Hepatic stellate cell (primary cell): Measurements from ENCODE around the gene LRRC27.
A peak's percentile ranks its signal among the peaks of the same experiment; 100 is the strongest.
"Not testable (repeated sequence)": the region's sequence is repeated elsewhere in the genome, so short reads cannot be mapped to it uniquely, and the experiment has no call there.

Source experiments
- DNase-seq: peaks from one replicate; pipeline ENCODE4 v3.0.0; 2011; ENCODE audit warnings: low spot score

Gene LRRC27

DNA sequence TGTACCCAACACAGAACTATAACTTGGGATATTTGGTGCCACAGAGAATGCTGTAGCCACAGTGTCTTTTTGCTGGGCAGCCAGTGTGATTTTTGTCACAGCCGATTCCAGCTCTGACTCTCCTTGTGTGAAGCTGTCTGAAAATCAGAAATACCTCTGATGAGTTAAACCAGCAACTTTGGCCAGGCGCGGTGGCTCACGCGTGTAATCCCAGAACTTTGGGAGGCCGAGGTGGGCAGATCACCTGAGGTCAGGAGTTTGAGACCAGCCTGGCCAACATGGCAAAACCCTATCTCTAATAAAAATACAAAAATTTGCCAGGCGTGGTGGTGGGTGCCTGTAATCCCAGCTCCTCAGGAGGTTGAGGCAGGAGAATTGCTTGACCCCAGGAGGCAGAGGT, 5.9 kb downstream of the LRRC27 start:
- DNase-seq, result not testable (repeated sequence)

DNA sequence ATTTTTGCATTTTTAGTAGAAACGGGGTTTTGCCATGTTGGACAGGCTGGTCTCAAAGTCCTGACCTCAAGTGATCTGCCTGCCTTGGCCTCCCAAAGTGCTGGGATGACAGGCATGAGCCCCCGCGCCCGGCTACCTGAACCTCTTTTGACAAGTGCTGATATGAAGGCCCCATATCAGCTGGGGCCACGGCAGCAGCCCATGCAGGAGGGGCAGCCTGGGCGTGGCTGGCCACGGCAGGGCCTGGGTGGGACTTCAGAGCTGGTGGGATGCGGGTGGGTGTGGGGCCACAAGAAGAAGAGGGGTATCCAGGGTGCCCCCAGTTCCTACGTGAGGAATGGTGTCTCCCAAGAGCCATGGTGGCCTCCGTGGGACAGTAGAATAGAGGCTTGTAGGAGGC, 6.9 kb downstream of the LRRC27 start:
- no peak for DNase-seq

DNA sequence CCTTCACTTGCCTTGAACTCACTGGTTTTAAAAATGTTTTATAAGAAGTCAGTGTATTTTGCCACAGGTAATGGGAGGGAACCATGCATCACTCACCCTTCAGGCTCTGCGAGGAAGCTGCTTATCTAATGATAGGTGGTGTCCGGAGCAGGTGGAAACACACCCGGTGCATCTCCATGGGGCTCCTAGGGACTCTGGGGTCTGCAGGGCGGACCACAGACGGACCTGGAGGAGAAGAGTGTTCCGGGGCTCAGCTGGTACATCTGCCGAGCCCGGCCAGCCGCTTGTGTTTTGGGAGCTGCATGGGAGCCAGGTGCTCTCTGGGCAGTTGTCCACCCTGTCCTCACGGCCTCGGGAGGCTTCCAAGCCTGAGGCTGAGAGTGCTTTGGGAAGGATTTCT, 7.3 kb downstream of the LRRC27 start:
- no peak for DNase-seq

DNA sequence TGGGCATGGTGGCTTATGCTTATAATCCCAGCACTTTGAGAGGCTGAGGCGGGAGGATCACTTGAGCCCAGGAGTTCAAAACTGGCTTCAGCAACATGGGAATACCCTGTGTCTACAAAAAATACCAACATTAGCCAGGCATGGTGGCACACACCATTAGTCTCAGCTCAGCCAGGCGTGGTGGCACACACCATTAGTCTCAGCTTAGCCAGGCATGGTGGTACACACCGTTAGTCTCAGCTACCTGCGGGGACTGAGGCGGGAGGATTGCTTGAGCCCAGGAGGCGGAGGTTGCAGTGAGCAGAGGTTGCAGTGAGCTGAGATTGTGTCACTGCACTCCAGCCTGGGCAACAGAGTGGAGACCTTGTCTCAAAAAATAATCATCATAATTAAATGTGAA, 9.0 kb downstream of the LRRC27 start:
- DNase-seq, result no peak

DNA sequence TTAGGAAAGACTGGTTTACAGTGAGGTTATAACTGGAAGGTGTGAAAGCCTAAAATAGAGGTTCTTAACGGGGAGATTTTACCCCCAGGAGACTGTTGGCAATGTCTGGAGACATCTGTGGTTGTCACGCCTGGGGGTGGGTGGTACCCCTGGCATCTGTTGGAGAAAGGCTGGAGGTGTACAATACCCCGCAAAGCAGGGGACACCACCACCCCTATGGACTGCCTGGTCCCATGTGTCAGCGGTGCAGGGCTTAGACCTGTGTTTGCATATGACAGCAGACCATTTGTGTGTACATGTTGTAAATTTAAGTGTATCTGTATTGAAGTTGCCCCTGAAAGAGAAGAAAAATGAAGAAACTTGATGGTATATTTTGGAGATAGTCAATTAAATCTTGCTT, 9.8 kb downstream of the LRRC27 start:
- no peak for DNase-seq

DNA sequence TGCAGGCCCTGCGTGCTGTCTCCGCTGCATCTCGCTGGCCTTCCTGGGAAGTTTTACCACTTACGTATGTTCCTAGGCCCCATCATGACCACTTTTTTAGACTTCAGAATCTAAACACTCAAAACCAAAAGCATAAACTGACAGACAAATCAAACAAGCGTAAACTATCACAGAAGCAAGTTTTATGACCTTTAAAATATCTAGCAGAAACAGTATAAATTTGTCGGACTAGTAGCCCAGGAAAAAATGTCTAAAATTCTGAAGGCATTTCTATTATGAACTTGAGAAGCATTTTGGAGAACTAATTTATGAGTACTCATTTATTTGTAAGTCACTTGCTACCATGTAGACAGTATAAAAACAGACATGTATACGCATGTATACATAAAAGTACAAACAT, 10.6 kb downstream of the LRRC27 start:
- no peak for DNase-seq

DNA sequence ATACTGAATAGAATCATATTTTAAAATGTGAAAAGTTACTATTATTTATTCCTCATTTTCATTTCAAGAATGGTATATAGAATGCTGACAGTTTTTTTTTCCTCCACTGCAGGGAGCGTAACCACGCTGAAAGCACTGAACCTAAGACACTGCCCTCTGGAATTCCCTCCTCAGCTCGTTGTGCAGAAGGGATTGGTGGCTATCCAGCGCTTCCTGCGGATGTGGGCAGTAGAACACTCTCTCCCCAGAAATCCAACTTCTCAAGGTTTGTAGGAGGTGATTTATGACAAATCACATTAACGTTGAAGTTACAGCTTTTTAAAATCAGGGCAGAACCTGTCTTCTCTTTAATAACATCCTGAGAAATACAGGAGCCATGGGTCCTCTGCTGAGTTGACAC, 12.4 kb downstream of the LRRC27 start:
- DNase-seq, result no peak

DNA sequence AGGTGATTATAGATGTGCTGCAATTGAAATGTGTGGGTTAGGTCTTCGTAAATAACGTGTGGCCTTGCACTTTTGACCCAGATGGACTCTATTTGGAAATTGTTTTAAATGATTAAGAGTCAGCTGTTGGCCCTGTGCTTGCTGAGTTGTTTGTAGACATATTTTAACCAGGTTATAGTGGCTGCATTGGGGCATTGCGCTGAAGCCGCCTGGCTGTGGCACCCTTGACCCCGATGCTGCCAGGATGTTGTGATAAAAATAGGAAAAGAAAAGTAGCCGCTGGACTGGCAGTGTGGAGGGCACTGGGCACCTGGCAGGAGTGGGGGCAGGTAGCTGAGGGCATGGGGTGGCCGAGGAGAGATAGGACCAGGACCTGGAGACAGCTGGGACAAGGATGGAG, 13.4 kb downstream of the LRRC27 start:
- no peak for DNase-seq

DNA sequence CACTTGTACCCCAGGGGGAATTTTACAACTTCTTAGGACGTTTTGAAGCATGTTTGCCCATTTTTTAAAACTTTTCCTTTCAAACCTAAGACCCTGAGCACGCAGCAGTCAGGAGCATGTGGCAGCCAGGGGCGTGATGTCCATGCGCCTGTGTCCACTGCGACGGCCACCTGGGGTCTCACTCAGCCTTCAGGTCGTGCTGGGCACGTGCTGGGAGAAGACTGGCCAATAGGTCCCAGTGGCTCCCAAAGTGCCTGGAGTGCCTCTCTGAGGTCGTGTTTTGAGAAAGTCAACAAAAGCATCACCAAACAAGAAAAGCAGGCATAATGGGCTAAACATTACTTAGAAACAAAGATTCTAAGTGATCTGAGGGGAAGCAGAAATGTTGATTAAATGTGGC, 14.8 kb downstream of the LRRC27 start:
- no peak for DNase-seq

DNA sequence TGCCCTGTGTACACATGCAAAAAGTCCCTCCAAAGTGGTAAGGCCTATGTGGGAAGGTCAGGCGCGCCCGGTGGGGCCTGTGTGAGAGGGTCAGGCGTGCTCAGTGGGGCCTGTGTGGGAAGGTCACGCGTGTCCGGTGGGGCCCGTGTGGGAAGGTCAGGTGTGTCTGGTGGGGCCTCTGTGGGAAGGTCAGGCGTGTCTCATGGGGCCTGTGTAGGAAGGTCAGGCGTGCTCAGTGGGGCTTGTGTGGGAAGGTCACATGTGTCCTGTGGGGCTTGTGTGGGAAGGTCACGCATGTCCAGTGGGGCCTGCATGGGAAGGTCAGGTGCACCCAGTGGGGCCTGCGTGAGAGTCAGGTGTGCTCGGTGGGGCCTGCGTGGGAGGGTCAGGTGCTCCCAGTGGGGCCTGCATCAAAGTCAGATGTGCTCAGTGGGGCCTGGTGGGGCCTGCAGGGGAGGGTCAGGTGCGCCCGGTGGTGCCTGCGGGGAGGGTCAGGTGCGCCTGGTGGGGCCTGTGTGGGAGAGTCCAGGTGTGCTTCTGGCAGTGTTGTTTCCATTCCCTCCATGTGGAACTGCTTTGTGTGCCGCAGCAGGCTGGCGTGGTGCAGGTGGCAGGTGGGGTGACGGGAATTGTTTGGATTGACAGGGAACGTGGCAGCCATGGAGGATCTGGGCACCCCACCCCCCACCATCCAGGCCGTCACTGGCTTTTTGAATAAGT, 15.4 kb downstream of the LRRC27 start:
- no peak for DNase-seq

DNA sequence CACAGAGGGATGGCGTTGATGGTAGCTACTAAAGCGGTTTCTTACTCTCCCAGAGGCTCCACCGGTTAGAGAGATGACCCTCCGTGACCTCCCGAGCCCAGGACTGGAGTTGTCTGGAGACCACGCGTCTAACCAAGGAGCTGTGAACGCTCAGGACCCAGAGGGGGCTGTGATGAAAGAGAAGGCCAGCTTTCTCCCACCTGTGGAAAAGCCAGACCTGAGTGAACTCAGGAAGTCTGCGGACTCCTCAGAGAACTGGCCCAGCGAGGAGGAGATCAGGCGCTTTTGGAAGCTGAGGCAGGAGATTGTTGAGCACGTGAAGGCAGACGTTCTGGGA, 15.9 kb downstream of the LRRC27 start:
- DNase-seq, result no peak

DNA sequence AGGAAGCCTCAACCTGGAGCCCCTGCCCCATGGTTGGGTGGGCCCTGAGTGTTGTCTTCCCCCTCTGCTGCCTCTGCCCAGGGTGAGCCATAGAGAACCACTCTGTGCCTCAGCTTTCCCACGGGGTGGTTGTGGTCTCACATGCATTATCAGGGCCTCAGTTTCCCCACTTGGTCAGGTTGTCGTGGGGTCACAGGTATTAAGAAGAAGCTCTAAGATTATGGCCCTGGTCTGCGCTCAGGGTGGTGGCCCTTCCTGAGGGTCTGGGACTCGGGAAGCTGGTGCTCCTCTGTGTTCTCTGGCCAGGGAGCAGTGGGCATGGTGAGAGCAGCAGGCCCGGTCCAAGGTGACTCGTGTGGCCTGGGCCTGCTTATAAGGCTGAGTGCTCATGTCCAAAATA, 17.8 kb downstream of the LRRC27 start:
- DNase-seq, result no peak

DNA sequence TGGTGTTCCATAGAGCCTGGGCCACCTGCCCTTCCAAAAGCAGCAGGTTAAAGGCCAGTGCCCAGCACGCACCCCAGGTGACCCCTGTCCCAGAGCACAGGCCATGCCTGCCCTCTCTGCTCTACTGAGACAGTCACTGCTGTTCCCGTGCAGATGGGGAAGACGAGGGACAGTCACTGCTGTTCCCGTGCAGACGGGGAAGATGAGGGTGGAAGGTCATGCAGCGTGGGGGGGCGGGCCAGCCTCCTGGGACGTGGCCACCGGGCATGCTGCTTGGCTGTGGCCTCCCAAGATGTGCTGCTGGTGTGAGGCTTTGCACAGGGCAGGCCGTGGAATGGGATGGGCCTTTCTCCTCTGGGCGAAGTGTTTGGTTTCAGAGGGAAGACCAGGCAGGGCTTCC, 18.4 kb downstream of the LRRC27 start:
- no peak for DNase-seq

DNA sequence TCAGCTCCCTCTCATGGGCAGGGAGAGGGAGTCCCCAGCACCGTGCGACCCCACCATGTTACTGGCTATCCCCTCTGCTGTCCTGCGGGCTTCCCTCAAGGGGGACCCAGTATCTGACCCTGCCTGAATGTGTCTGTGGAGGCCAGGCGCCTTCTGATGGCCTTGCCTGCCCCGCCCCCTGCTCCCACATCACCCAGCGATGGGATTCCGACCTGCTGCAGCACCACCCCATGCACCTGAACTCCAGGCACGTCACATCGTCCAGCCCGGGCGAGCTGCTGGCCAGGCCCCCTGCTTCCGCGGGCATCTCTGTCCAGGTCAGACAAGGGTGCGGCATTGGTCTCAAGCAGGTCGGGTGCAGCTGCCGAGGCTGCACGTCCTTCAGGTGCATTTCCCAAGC, 19.0 kb downstream of the LRRC27 start:
- DNase-seq, result no peak

DNA sequence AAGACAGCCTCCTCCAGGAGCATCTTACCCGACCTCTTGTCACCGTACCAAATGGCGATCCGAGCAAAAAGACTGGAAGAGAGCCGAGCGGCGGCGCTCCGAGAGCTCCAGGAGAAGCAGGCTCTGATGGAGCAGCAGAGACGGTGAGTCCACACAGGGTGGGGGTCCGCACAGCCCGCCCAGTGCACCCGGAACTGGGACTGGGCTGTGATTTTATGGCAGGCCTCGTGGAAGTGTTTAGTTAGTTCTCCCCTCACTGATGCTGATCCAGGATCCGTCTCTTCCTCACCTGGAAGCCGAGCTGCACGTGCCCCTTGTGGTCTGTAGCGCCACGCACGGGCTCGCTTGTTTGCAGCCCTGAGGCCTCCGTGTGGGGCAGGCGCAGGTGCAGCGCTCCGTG, 19.6 kb downstream of the LRRC27 start:
- no peak for DNase-seq

DNA sequence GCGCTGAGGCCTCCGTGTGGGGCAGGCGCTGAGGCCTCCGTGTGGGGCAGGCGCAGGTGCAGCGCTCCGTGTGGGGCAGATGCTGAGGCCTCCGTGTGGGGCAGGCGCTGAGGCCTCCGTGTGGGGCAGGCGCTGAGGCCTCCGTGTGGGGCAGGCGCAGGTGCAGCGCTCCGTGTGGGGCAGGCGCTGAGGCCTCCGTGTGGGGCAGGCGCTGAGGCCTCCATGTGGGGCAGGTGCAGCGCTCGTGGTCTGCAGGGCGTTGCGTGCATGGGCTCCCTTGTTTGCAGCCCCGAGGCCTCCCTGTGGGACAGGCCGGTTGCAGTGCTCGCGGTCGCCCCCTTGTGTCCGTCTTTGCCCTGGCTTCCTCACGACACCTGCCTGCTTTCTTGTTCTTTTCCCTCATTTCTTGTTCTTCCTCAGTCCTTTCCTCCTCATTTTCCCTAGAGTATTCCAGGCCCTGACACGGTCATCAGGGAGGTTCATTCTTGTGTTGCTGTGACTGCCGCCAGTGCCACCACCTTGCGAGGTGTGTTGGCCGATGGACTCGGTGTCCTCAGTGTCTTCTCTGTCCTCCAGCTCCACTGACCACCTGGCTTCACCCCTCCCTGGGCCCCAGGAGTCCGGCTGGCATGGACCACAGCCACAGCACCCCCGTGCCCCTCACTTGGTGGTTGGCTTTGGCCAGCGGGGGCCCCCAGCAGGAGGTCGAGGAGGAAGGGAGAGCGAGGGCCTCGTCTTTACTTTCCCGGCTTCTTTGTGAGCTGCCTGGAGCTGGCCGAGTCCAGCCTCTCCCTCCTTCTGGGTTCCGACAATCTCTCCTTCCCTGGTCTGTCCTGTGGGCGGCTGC, 20.7 kb downstream of the LRRC27 start:
- DNase-seq, result peak; percentile 83

DNA sequence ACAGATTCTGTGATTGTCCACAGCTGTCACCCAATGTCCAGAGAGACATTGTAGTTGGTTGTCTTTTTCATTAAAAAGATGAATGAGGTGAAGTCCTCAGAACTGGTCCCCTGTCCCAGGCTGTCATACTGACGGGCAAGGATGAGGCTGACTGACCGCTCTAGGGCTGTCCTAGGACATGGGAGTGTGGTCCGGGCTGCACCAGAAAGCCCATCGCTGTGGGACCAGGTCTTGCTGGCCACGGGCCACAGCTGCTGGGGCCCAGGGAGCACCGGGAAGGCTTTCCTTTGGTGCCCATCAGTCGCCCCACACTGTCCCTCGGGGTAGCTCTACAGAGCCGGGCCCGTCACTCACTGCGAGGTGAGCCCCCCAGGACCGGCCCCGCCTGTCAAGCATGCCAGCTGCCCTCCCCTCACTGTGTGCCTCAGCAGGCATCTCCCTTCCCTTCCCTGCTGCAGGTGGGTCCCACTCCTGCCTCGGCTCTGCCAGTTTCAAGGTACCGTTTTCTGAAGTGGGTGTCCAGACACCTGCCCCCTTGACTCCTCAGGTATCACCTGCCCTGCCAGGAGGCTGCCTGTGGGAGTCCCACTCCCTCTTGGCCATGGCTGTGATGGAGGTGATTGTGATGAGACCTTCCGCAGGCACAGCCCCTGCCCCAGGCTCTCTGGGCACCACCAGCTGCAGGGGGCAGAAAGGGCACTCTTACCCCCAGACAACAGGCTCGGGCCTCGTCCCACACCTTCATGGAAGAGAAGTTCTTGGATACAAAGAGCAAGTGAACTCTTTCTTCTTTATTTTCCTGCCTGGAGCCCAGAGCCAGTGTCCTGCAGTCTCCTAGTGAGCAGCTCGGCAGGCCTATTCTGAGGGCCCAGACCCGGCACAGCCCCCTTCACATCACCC, 21.7 kb downstream of the LRRC27 start:
- DNase-seq, result no peak

DNA sequence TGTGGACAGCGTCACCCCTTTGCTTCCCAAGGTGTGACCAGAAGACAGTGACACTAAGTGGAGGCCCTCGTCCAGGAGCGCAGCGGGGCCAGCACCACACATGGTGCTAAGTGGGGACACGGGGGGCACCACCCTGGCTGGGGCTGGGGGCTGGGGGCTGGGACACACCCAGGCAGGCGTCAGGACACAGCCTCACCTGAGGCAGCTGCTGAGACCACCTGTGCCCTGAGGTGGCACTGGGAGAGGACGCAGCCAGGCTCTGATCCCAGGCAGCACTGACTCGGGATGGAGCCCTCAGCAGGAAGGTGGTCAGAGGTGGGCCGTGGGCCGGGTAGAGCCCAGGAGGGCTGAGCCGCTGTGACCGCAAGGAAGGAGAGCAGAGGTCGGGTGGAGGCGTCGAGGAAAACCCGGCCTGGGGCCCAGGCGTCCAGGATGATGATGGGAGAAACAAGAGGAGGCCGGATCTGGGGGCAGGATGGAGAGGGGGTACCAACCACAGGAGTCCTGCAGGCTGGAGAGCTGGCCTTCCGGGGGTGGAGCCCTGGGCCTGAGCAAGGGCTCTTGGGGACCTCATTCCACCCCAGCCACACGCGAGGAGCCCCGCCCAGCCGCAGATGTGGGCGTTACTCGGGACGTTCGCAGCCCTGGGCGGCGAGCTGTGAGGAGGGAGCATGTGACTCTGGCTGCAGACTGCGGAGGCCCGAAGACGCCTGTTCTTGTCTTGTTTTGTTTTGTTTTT, 22.5 kb downstream of the LRRC27 start:
- no peak for DNase-seq

DNA sequence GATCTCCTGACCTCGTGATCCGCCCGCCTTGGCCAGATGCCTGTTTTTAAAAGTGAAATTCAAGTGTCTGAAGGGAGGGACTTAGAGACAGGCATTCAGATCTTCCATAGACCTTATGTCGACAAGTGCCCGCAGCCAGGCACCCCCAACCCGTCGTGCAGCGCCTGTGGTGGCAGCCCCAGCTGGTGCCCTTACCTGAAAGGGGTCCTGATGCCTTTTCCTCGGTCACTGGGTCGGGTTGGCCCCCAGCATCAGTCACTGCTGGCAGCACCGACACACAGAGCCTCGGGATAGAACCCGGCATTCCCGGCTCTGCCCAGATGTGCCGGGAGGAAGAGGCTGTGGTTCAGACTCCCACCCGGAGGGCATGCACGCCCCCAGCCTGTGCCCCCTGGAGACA, 23.3 kb downstream of the LRRC27 start:
- DNase-seq, result no peak

DNA sequence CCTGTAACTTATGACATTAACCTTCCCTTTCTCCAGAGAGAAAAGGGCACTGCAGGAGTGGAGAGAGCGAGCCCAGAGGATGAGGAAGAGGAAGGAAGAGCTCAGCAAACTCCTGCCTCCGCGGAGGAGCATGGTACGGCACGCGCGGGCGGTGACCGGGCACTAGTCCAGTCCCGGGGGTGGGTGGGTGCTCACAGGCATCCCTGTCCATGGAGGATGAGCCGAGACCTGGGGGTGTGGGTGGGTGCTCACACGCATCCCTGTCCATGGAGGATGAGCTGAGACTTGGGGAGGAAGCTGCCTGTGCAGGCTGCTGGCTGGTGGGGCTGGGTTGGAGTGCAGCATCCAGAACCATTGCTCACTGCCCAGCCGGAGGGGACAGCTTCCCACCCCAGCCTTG, 23.8 kb downstream of the LRRC27 start:
- no peak for DNase-seq

DNA sequence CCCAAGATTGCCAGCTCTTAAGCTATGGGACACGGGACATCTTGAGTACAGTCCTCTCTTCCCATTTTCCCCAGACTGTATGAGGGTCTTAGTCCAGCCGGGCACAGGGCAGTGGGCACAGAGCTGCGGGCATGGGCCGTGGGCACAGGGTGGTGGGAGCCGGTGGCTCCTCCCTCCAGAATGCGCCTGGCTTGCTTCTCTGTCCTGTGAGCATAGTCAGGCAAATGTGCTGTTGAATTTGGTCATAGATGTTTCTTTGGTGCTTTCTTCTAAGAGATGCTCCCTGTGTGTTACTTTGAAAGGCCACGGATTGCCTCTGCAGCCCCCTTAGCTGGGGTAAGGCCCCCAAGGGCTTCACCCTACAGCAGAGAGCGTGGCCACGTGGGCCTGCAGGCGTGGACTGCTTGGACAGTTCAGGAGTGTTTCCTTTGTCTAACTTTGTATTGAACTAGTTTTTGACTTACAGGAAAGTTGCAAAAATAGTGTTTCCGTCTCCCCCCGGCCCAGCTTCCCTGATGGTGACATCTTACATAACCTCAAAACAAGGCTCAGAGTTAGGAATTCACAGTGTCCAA, 24.7 kb downstream of the LRRC27 start:
- DNase-seq, result no peak
